Bronchial epithelial cell (primary cell): ENCODE data around the gene HOXA3. TPM values are rescaled to one million over a fixed set of nuclear protein-coding genes. Genes with fewer than 3 reads are reported as not detected.

Experiments
- DNase-seq: peaks from one replicate; pipeline ENCODE4 v3.0.0-alpha.2; 2010; ENCODE audit warnings: low read depth
- FAIRE-seq: peaks from 2 replicates; lab custom pipeline; 2011; peaks lifted over from hg19 to GRCh38; lab: Jason Lieb, UNC
- H3K27me3 ChIP-seq: 2 replicates; pipeline ENCODE4 v1.5.1; 2011; ENCODE audit warnings: low read length; ENCODE audit not compliant: control insufficient read depth, insufficient read depth
- H3K36me3 ChIP-seq: 2 replicates; pipeline ENCODE4 v1.5.1; 2011; ENCODE audit warnings: low read length; ENCODE audit not compliant: control insufficient read depth, insufficient read depth
- H3K4me3 ChIP-seq: 2 replicates; pipeline ENCODE4 v1.5.1; 2011; ENCODE audit warnings: mild to moderate bottlenecking, low read depth, low read length, control low read depth
- CTCF ChIP-seq: IDR thresholded peaks from 2 replicates; pipeline ENCODE4 v1.5.1; 2011; ENCODE audit warnings: mild to moderate bottlenecking, moderate library complexity, low read length, control low read depth, inconsistent platforms; ENCODE audit not compliant: insufficient read depth, severe bottlenecking
- total RNA-seq: library from RNA; depleted of rRNA; stranded (reverse); fragments of >200 nt; gene quantifications from 2 replicates; pipeline ENCODE4 v1.2.1, GENCODE V29; 2014

Gene HOXA3
- total RNA-seq, 1 donor from 2014 or later, result not detected

- peaks cover 87% of the 10 kb centered on the region for H3K27me3 ChIP-seq
- FAIRE-seq, result no peak
- TF ChIP-seq CTCF, result no peak
- H3K4me3 ChIP-seq, result no peak overlapping the region
- no peaks in the 10 kb centered on the region for H3K36me3 ChIP-seq
- DNase-seq, result no peak
Observed at GRCh38 chr7:27168265-27168947, 16.0 kb upstream of the HOXA3 start.

DNA sequence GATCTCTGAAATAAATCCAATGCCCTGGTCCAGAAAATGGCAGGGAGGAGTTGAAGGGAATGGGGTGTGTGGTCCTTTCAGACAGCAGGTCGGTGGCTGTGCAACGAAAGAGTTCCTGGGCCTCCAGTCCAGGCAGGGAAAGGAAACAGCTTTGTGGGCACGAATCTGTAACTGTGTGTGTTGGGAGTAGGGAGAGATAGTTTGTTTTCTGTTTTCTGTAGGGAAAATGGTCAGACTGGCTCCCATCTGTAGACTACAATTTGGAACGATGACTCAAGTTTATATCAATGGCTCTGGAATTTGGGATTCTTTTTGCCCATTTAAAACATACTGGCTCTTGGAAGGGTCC is 15.5 kb upstream of the HOXA3 start:
- no peak for FAIRE-seq
- TF ChIP-seq CTCF, result no peak
- Histone ChIP-seq H3K4me3 (no peak overlapping the region), H3K36me3 (no peaks in the 10 kb centered on the region), H3K27me3 (peaks cover 86% of the 10 kb centered on the region)
- no peak for DNase-seq

- DNase-seq, result no peak
- FAIRE-seq, result no peak
- no peak overlapping the region for H3K4me3 ChIP-seq
Observed at GRCh38 chr7:27166531-27167505, 14.4 kb upstream of the HOXA3 start.

GRCh38 chr7:27165996-27166530 is 13.7 kb upstream of the HOXA3 start:
- DNase-seq, result no peak
- Histone ChIP-seq H3K4me3 (no peak overlapping the region), H3K27me3 (peaks cover 74% of the 10 kb centered on the region), H3K36me3 (no peaks in the 10 kb centered on the region)
- no peak for TF ChIP-seq CTCF
- FAIRE-seq, result no peak

More at GRCh38 chr7:27166531-27167505, 14.4 kb upstream of the HOXA3 start:
- Histone ChIP-seq H3K27me3 (peaks cover 79% of the 10 kb centered on the region), H3K36me3 (no peaks in the 10 kb centered on the region)
- no peak for TF ChIP-seq CTCF

- no peak for FAIRE-seq
- DNase-seq, result no peak
- no peak within 1 kb of the TSS for H3K4me3 ChIP-seq
- TF ChIP-seq CTCF, result no peak
- H3K27me3 ChIP-seq, result peaks cover 75% of the 10 kb centered on the region
- H3K36me3 ChIP-seq, result no peaks in the 10 kb centered on the region
Observed at GRCh38 chr7:27165089-27165995, 13.0 kb upstream of the HOXA3 start, which contains the start of gene HOXA9. Gene HOXA9 (minus strand): TSS chr7:27165537. CDS start chr7:27165457, 80 bp downstream.
